ENCODE results near the gene IMMT.

IMMT gene

GRCh38 chr2:86195808-86196387, 636 bp upstream of the IMMT start:
- peak in 1 of 2 experiments; percentile 48 for DNase-seq

DNA sequence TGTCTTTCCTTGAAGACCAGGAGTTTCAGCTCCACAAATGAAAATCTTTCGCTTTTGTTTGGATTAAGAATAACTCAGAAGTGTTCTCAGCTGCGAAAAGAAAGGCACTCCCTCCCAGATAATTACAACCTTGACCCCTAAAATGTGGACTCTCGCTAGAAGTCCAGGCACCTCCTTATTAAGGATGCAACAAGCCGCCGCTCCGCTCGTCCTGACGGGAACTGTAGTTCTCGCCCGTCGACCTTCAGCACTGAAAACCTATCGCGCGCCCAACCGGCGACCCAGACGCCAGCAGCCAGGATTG, 559 bp downstream of the IMMT start:
- no peak for DNase-seq

GRCh38 chr2:86193901-86194567, 1.2 kb downstream of the IMMT start:
- no peak for DNase-seq

GRCh38 chr2:86189782-86190416, 5.4 kb downstream of the IMMT start:
- DNase-seq, result no peak

DNA sequence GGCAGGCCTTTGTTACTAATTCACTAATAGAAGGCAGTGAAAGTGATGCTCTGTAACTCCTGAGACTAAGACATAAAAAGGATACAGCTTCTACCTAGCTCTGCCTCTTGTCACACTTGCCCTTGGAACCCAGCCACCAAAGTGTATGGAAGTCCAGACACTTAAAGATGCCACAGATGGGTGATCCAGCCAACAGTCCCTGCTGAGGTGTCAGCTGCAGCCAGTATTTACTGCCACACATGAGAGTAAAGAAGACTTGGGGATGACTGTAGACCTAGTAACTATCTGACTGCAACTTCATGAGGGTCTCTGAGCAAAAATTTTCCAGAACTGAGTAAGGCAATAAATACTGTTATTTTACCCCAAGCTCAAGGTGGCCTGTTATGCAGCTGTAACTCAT, 8.8 kb downstream of the IMMT start:
- DNase-seq, result no peak

DNA sequence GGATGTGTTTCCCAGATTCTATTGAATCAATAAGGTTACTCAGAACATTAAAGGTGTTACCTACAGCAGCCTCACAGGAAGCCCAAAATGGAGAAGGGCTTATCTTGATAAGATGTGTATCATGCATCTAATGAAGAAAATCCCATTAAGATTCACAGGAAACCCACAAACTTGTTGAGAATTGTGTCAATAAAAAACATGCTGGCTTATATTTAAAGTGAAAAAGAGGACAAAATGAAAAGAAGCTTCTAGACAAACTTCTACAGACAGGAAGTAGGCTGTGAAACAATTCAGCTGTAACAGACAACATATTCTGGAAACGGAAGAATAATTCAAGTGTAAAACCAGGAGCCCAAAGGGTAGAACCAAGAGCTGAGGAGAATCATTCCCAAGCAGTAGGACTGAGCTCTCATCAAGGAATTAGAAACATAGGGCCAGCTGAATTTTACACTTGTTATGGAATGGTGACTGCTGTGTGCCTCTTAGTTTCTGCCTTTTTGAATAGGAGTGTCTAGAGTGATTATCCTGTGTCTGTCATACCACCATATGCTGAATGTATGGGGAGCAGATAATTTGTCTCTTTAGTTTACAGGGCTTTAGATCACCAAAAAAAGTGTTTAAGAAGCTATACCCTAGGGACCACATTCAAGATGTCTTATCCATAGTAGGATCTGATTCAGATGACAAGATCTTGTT, 9.6 kb downstream of the IMMT start:
- no peak for DNase-seq

DNA sequence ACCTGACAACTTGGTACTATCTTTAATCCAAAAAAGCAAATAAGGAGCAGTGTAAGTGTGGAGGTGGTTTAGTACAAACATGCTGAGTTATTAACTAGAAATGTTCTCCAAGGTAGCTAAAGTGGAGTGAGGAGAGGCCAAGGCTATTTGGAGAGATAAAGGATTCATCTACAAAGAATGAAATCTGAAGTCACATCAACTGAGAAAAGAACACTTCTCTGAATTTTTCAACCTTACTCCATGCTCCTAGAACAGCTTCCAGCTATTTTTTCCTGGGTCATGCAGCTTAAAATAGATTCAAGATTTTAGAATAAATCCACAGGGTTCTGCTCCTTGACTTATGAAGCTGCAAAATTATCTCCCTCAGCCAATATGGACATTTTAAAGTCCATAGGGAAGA, 18.7 kb downstream of the IMMT start:
- DNase-seq, result no peak

- no peak for DNase-seq
These were observed 19.4 kb downstream of the IMMT start for GRCh38 chr2:86175828-86176227.

DNA sequence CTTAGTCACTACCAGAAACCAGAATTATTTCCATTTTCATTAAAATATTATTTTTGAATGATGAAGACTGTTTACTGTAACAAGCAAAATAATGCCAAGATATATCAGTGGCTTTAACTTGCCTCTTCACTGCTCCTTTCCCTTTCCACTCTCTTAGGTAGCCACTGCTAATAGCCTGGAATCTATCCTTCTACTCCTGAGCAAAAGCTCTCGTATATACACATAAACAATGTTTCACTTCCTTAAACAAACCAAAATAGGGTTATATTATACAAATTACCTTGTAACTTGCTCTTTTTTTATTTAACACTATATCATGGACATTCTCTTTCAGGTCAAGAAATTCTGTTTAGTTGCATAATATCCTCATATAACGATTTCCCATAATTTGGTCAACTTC, 20.8 kb downstream of the IMMT start:
- DNase-seq, result no peak

GRCh38 chr2:86172610-86173009, 22.7 kb downstream of the IMMT start:
- DNase-seq, result no peak

GRCh38 chr2:86171295-86171694, 24.0 kb downstream of the IMMT start:
- DNase-seq, result no peak

GRCh38 chr2:86170449-86170848, 24.8 kb downstream of the IMMT start:
- DNase-seq, result no peak

- DNase-seq, result no peak
These were observed 34.9 kb downstream of the IMMT start for GRCh38 chr2:86160156-86160952.

GRCh38 chr2:86158286-86158685, 37.0 kb downstream of the IMMT start:
- no peak for DNase-seq

- DNase-seq, result no peak
These were observed 38.2 kb downstream of the IMMT start for GRCh38 chr2:86157009-86157556.

DNA sequence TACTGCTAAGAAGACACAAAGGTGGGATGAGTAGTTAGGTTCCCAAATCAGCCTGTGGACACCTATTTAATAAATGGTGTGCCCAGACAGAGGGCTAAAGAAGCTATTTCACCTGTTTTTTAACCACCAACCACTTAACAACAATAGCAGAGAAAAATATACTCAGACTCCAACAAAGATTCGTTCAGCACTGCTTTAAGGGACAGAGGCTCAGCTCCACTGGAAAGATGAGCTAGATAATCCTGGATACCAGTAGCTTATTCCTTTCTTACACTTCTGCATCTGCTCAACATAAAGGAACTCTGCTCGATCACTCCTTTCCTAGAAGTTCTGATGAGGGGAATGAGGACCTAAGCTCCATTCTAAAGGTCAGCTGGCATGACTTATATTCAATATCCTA, 44.8 kb downstream of the IMMT start:
- no peak for DNase-seq

DNA sequence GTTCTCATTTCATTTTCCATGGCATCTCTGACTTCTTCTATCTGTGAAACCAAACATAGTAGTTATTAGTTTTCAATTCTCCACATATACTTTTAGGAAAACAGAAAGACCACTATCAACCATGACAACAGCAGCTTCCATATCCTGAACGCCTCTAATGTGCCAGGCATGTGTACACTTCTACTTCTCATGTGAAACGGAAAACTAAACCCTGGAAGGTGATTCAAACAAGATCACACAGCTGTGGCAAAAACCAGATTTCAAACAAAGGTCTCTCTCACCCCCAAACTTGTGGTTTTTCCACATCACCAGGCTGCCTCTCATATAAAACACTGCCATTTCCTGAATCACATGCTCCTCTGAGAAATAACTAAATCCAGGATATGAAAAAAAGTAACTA, 47.5 kb downstream of the IMMT start:
- no peak for DNase-seq

DNA sequence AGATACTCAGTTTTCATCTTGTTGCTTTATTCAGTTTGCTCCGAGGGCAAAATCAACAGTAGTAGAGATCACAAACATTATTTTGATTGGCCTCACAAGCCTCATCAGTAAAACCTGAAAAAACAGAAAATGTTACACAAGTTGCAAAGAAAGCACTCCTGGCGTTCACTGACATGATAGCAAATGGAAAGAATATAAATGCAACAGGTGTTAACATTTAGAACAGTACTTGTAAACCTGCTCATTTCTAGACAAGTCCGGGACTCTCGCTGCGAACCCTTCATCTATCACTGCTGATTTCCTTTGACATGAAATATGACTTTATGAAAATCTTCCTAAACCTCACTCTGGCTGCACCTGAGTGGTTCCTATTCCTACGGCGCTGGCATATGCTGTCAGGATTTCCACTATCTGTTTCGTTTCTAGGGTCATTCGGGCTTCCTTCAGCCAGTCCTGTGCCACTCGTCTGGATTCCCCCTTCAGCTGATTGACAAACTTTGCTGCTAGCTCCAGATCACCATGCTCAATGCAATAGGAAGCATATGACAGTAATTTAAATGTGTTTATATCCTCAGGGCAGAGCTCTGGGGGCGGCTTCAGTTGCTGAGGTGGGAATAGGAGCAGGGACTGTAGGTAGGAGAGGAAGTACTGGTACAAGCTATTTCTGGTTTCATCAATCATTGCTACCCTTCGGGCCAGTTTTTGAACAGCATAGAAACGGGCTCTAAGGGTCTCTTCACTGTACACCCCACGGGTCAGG, 51.2 kb downstream of the IMMT start:
- DNase-seq, result no peak

DNA sequence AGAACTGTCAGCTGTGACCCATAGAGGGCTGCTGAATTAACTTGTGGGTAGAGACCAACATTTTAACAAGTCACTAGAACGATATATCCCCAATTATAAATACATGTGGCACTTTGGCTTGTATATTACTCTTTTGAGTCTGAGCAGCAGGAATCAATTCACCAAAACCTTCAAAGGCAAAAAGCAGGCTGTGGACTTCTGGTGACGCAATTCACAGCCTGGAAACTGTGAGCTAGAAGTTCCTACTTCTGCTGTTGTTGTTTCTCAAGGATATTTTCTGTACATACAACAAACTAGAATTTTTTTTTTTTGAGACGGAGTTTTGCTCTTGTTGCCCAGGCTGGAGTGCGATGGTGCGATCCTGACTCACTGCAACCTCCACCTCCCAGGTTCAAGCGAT, 52.0 kb downstream of the IMMT start:
- no peak for DNase-seq

GRCh38 chr2:86142436-86143257, 52.6 kb downstream of the IMMT start:
- DNase-seq, result no peak

DNA sequence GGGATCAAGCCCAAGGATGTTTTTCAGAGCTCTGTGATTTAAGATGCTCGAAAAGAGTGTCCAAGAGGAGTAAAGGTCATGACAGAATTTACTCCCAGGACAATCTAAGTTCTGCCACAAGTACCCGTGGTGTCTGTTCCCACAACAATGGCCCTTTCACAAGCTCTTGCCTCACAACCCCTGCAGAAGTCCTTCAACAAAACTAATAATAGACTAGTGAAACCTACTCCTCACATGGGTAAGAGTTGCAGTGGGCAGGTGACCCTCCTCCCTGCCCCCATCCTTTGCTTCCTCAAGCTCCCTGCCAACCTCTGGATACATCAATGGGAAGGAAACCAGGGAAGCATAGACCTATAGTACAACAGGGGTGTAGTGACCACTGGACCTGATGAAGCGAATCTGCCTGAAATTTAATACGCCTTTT, 54.3 kb downstream of the IMMT start:
- DNase-seq, result no peak
